MM.1S (cell line): ENCODE results near the gene SLC13A2.

Experiments used
- DNase-seq: peaks from one replicate; pipeline ENCODE4 v3.0.0-alpha.2; 2015
- H2AFZ ChIP-seq: fragments of 300-600 bp; sonication (generic); 2 replicates; pipeline ENCODE4 v1.6.0; 2016; ENCODE audit warnings: antibody characterized with exemption, low read length
- H3F3A ChIP-seq: fragments of 300-600 bp; sonication (generic); 2 replicates; pipeline ENCODE4 v1.6.1; 2016; ENCODE audit warnings: mild to moderate bottlenecking, antibody characterized with exemption, low read length, moderate library complexity, mixed read lengths; ENCODE audit not compliant: insufficient read depth
- H3K27ac ChIP-seq: fragments of 300-600 bp; sonication (generic); 2 replicates; pipeline ENCODE4 v1.5.1; 2016; ENCODE audit warnings: mild to moderate bottlenecking, low read length
- H3K27me3 ChIP-seq: fragments of 300-600 bp; sonication (generic); replicated peaks from 2 replicates; pipeline ENCODE4 v1.6.0; 2016; ENCODE audit warnings: low read length; ENCODE audit not compliant: insufficient read depth
- H3K36me3 ChIP-seq: fragments of 300-600 bp; sonication (generic); replicated peaks from 2 replicates; pipeline ENCODE4 v1.6.1; 2016; ENCODE audit warnings: mild to moderate bottlenecking, low read length, mixed read lengths; ENCODE audit not compliant: insufficient read depth
- H3K4me1 ChIP-seq: fragments of 300-600 bp; sonication (generic); 2 replicates; pipeline ENCODE4 v1.6.1; 2016; ENCODE audit warnings: low read length, mixed read lengths
- H3K4me2 ChIP-seq: fragments of 300-600 bp; sonication (generic); 2 replicates; pipeline ENCODE4 v1.6.0; 2016; ENCODE audit warnings: low read depth, low read length
- H3K4me3 ChIP-seq: fragments of 300-600 bp; sonication (generic); 2 replicates; pipeline ENCODE4 v1.5.1; 2016; ENCODE audit warnings: low read length, mixed read lengths
- H3K79me2 ChIP-seq: fragments of 300-600 bp; sonication (generic); 2 replicates; pipeline ENCODE4 v1.6.1; 2016; ENCODE audit warnings: mixed run types, low read length, mixed read lengths
- H3K9ac ChIP-seq: fragments of 300-600 bp; sonication (generic); 2 replicates; pipeline ENCODE4 v1.6.1; 2016; ENCODE audit warnings: low read length, mixed read lengths
- H3K9me2 ChIP-seq: fragments of 300-600 bp; sonication (generic); replicated peaks from 2 replicates; pipeline ENCODE4 v1.6.1; 2016; ENCODE audit warnings: mild to moderate bottlenecking, low read length, mixed read lengths; ENCODE audit not compliant: insufficient read depth
- H3K9me3 ChIP-seq: fragments of 300-600 bp; sonication (generic); replicated peaks from 2 replicates; pipeline ENCODE4 v1.6.1; 2016; ENCODE audit warnings: mild to moderate bottlenecking, low read length, mixed read lengths; ENCODE audit not compliant: insufficient read depth
- H4K20me1 ChIP-seq: fragments of 300-600 bp; sonication (generic); 2 replicates; pipeline ENCODE4 v1.6.1; 2016; ENCODE audit warnings: mild to moderate bottlenecking, low read length, moderate library complexity, mixed read lengths; ENCODE audit not compliant: insufficient read depth
- CTCF ChIP-seq: fragments of 300-600 bp; sonication (generic); IDR thresholded peaks from 2 replicates; pipeline ENCODE4 v1.5.1; 2016; ENCODE audit warnings: antibody characterized with exemption, low read length, mixed read lengths
- EZH2 ChIP-seq: fragments of 300-600 bp; sonication (generic); optimal IDR thresholded peaks from 2 replicates; pipeline ENCODE3; 2017; ENCODE audit warnings: low read depth, mild to moderate bottlenecking, antibody characterized with exemption, low read length, mixed read lengths
- EZH2phosphoT487 ChIP-seq: fragments of 300-600 bp; sonication (generic); IDR thresholded peaks from 2 replicates; pipeline ENCODE4 v1.6.1; 2018; ENCODE audit warnings: antibody characterized with exemption, low read length

Gene SLC13A2

GRCh38 chr17:28497931-28498330 is 24.5 kb downstream of the SLC13A2 start:
- Histone ChIP-seq H3K27ac (no peak overlapping the region), H3K4me2 (no peak overlapping the region), H3F3A (no peaks in the 10 kb centered on the region), H4K20me1 (no peaks in the 10 kb centered on the region), H3K9ac (no peak overlapping the region), H2AFZ (no peak overlapping the region), H3K36me3 (no peaks in the 10 kb centered on the region), H3K4me1 (no peaks in the 10 kb centered on the region), H3K4me3 (no peak overlapping the region), H3K79me2 (no peaks in the 10 kb centered on the region), H3K27me3 (peaks cover 90% of the 10 kb centered on the region), H3K9me3 (no peaks in the 10 kb centered on the region), H3K9me2 (no peaks in the 10 kb centered on the region)
- no peak for DNase-seq
- TF ChIP-seq EZH2 (no peak), EZH2phosphoT487 (no peak), CTCF (no peak)

- no peak overlapping the region for H3K9ac ChIP-seq
- peaks cover 88% of the 10 kb centered on the region for H3K27me3 ChIP-seq
- no peaks in the 10 kb centered on the region for H3F3A ChIP-seq
- no peaks in the 10 kb centered on the region for H3K36me3 ChIP-seq
- H3K4me3 ChIP-seq: no peak overlapping the region
- H3K4me1 ChIP-seq: no peaks in the 10 kb centered on the region
- H3K79me2 ChIP-seq: no peaks in the 10 kb centered on the region
- no peak for TF ChIP-seq CTCF
- no peak for TF ChIP-seq EZH2
- TF ChIP-seq EZH2phosphoT487: no peak
- no peaks in the 10 kb centered on the region for H4K20me1 ChIP-seq
- no peak for DNase-seq
- no peak overlapping the region for H2AFZ ChIP-seq
- H3K9me3 ChIP-seq: no peaks in the 10 kb centered on the region
- no peak overlapping the region for H3K4me2 ChIP-seq
- H3K27ac ChIP-seq: no peak overlapping the region
- H3K9me2 ChIP-seq: no peaks in the 10 kb centered on the region
These were observed 25.4 kb downstream of the SLC13A2 start for GRCh38 chr17:28498652-28499363.

GRCh38 chr17:28499364-28499664 is 25.9 kb downstream of the SLC13A2 start:
- Histone ChIP-seq H3K4me3 (no peak overlapping the region), H3K4me1 (no peaks in the 10 kb centered on the region), H3K9ac (no peak overlapping the region), H3K27ac (no peak overlapping the region), H3K27me3 (peaks cover 88% of the 10 kb centered on the region), H3K79me2 (no peaks in the 10 kb centered on the region), H3K9me3 (no peaks in the 10 kb centered on the region), H3F3A (no peaks in the 10 kb centered on the region), H3K4me2 (no peak overlapping the region), H3K9me2 (no peaks in the 10 kb centered on the region), H4K20me1 (no peaks in the 10 kb centered on the region), H3K36me3 (no peaks in the 10 kb centered on the region), H2AFZ (no peak overlapping the region)
- TF ChIP-seq CTCF: no peak
- no peak for TF ChIP-seq EZH2phosphoT487
- DNase-seq: no peak
